IPS DF 4.7 (cell line): ENCODE results near the gene PDK2.

ENCODE experiments used
- DNase-seq: peaks from one replicate; pipeline ENCODE4 v3.0.0-alpha.2; 2013; ENCODE audit warnings: low spot score; ENCODE audit errors: extremely low read depth

PDK2 gene

GRCh38 chr17:50134206-50135110 is 39.3 kb downstream of the PDK2 start:
- DNase-seq = no peak

- no peak for DNase-seq
Measured at GRCh38 chr17:50135316-50136095, 40.4 kb downstream of the PDK2 start.

DNA sequence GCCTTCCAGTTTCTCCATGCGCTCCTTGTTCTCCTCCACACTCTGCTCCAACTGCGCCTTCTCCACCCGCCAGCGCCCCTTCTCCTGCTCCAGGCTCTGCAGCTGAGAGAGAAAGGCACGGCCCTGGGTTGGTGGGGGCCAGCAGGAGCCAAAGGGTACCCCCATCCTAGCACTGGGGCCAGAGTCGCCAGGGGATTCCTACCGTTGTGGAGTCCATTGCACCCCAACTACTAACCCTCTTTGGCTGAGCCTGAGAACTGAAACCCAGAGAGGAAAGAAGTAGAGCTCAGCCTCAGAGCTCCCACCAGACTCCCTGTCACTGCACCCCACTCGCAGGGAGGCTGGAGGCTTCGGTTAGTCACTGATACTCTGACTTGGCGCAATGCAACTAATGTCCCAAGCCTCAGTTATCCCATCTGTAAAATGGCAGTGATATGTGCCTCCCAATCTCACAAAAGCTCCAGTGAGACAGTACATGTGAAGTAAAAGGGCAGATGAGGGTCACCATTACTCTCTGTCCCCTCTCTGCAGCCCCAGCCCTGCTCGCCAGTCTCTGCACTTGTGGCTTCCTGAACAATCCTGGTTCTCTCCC is 41.0 kb downstream of the PDK2 start:
- DNase-seq = no peak

GRCh38 chr17:50137042-50137441 is 41.9 kb downstream of the PDK2 start:
- no peak for DNase-seq

GRCh38 chr17:50139185-50139783 is 44.1 kb downstream of the PDK2 start:
- DNase-seq = no peak

GRCh38 chr17:50139950-50140885 is 45.1 kb downstream of the PDK2 start:
- no peak for DNase-seq

- no peak for DNase-seq
Measured at GRCh38 chr17:50141026-50141744, 46.0 kb downstream of the PDK2 start.

DNA sequence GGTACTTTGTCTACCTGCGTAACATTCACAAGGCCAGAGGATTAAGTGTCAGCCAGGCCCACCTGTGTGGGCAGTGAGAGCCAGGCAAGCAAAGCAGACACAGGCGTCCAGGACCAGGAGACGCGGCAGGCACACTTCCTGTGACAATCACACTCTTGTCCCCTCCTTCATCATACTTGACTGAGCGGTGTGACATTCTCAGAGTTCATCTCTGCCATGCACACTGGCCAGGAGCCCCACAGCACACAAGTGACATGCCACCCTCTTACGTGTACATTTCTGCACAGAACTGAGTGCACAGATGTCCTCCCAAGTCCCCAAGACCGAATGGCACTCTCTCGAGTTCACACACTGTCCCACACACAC is 46.6 kb downstream of the PDK2 start:
- DNase-seq = no peak

- no peak for DNase-seq
Measured at GRCh38 chr17:50143461-50144176, 48.5 kb downstream of the PDK2 start.

- no peak for DNase-seq
Measured at GRCh38 chr17:50144355-50144754, 49.2 kb downstream of the PDK2 start.

- DNase-seq = no peak
Measured at GRCh38 chr17:50144845-50145531, 49.8 kb downstream of the PDK2 start.

- DNase-seq = no peak
Measured at GRCh38 chr17:50145532-50146229, 50.5 kb downstream of the PDK2 start.

GRCh38 chr17:50146230-50146926 is 51.2 kb downstream of the PDK2 start:
- DNase-seq = no peak

DNA sequence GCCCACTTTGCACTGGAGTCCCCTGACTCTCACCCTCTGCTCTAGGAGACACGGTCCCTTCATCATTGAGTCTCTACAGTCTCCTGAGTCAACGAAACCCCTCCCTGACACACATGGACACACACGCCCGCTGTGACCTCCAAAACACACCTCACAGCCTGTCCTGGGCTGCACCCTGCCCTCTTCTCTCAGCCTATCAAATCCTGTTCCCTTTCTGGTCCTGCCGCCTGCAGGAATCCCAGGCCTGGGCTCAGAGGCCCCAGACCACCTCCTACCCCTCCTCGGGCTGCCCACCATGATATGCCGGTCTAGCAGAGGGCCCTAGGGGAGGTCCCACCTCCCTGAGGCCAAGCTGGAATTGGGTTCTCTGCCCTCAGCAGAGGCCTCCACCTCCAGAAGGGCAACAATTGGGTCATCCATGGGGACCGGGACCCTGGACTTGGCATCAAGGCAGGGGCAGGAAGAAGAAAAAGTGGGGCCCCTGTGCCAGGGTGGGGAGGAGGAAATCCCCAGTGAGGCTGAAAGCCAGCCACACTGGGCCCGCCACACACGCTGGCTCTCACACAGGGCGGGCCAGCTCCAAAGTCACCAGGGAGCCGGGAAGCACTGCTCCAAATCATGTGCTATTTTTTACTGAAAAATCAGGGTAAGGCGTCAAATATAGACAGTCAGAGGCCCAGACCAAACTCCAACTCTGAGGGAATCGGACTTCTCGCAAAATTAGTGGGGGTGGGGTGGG is 51.9 kb downstream of the PDK2 start:
- DNase-seq = no peak

DNA sequence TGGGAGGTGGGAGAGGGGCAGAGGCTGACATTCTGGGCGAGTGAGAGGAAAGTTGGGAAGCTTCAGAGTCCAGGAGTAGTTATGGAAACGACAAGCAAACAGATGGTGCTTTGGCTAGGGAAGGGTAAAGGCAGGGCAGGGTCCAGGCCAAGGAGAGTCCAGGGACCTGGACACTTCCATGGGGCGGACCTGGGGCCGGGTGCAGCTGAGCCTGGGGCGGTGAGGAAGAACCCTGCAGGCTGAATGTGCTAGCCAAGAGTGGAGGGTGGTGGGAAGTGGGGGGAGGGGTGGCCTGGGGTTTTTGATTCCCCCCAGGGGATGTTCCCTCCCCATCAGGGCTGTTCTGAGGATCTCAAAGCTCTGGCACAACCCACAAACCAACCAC is 52.7 kb downstream of the PDK2 start:
- no peak for DNase-seq

- DNase-seq = no peak
Measured at GRCh38 chr17:50148226-50149090, 53.3 kb downstream of the PDK2 start.
